AG08395 (cell line): ENCODE results near the gene CAMTA1.

Experiments used
- DNase-seq: peaks from one replicate; pipeline ENCODE4 v3.0.0; 2012; ENCODE audit warnings: mixed read lengths, low spot score

Gene CAMTA1

GRCh38 chr1:7343882-7344281 is 558.6 kb downstream of the CAMTA1 start:
- no peak for DNase-seq

GRCh38 chr1:7344299-7344698 is 559.0 kb downstream of the CAMTA1 start:
- no peak for DNase-seq

- DNase-seq, result no peak
These were observed 560.3 kb downstream of the CAMTA1 start for GRCh38 chr1:7345516-7345915.

- DNase-seq, result no peak
These were observed 560.9 kb downstream of the CAMTA1 start for GRCh38 chr1:7346070-7346596.

GRCh38 chr1:7346600-7347570 is 561.6 kb downstream of the CAMTA1 start:
- DNase-seq, result no peak

- no peak for DNase-seq
These were observed 562.8 kb downstream of the CAMTA1 start for GRCh38 chr1:7348073-7348472.

GRCh38 chr1:7348580-7348979 is 563.3 kb downstream of the CAMTA1 start:
- no peak for DNase-seq

GRCh38 chr1:7350804-7351203 is 565.5 kb downstream of the CAMTA1 start:
- DNase-seq, result no peak

- DNase-seq, result no peak
These were observed 566.4 kb downstream of the CAMTA1 start for GRCh38 chr1:7351649-7352048.

- no peak for DNase-seq
These were observed 567.1 kb downstream of the CAMTA1 start for GRCh38 chr1:7352364-7352763.

- DNase-seq, result no peak
These were observed 567.7 kb downstream of the CAMTA1 start for GRCh38 chr1:7352974-7353373.

GRCh38 chr1:7355646-7356045 is 570.4 kb downstream of the CAMTA1 start:
- DNase-seq, result no peak

- DNase-seq, result no peak
These were observed 570.8 kb downstream of the CAMTA1 start for GRCh38 chr1:7356079-7356478.

- DNase-seq, result no peak
These were observed 573.2 kb downstream of the CAMTA1 start for GRCh38 chr1:7358425-7358824.

- DNase-seq, result no peak
These were observed 575.3 kb downstream of the CAMTA1 start for GRCh38 chr1:7360526-7360925.

- DNase-seq, result no peak
These were observed 577.7 kb downstream of the CAMTA1 start for GRCh38 chr1:7362947-7363346.

GRCh38 chr1:7363450-7363849 is 578.2 kb downstream of the CAMTA1 start:
- DNase-seq, result no peak

GRCh38 chr1:7365706-7366105 is 580.5 kb downstream of the CAMTA1 start:
- DNase-seq, result no peak

GRCh38 chr1:7366286-7366954 is 581.2 kb downstream of the CAMTA1 start:
- no peak for DNase-seq

GRCh38 chr1:7366955-7367665 is 581.9 kb downstream of the CAMTA1 start:
- no peak for DNase-seq

- no peak for DNase-seq
These were observed 584.6 kb downstream of the CAMTA1 start for GRCh38 chr1:7369866-7370265.

GRCh38 chr1:7371926-7372325 is 586.7 kb downstream of the CAMTA1 start:
- no peak for DNase-seq
